HG03025 (cell line): ENCODE results near the gene KCP.

ENCODE experiments used
- ATAC-seq: cut with Tn5 transposase; IDR thresholded peaks from one replicate; pipeline ENCODE4 v1.9.1; 2021; ENCODE audit warnings: mild to moderate bottlenecking, moderate library complexity; ENCODE audit not compliant: unreplicated experiment, low FRiP score

Gene KCP

DNA sequence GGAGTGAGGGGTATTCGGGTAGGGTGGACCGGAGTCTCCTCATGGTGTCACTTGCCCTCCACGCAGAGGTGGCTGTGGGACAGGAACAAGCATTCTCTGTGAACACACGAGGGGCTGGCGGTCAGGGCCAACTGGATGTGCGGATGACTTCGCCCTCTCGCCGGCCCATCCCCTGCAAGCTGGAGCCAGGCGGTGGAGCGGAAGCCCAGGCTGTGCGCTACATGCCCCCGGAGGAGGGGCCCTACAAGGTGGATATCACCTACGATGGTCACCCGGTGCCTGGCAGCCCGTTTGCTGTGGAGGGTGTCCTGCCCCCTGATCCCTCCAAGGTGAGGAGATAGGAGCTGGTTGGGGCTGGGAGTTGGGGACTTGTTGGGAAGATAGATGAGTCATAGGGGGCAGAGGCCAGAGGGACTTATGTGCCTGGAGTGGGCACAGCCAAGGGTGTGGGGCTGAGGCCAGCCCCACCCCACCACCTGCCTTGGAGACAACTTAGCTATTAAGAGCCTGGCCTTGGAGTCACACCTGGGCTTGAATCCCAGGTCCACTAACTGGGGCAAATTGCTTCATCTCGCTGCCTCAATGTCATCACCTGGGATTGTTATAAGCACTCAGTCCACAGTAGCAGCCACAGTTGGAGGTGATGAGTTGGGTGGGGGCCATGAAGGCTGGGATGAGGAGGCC lies 66.4 kb downstream of the KCP start:
- ATAC-seq, result no peak

GRCh38 chr7:128842674-128843641 lies 67.6 kb downstream of the KCP start:
- ATAC-seq, result no peak

DNA sequence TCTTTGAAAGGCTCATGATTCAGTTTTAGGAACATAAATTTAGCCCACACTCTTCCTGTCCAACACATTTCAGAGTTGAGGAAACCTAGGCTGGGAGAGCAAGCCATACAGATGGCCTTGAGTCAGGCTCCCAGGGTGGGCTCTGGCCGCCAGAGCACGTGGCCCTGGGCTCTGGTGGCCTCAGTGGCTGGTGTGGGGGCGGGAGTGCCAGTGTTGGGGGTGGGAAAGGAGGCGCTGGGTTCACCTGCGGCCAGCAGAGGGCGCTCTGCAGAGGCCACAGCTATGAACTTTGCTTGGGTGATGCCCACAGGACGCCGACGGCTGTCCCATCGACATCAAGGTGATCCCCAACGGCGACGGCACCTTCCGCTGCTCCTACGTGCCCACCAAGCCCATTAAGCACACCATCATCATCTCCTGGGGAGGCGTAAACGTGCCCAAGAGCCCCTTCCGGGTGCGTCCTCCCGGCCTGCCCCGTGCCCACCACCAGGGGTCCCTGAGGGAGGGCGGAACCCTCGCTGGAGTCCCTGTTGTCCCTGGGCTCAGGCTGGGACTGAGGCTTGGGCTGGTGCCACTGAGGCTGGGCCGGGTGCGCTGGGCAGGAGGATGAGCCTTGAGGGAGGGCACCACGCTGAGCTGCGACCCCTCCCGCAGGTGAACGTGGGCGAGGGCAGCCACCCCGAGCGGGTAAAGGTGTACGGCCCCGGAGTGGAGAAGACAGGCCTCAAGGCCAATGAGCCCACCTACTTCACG lies 68.4 kb downstream of the KCP start:
- no peak for ATAC-seq

- no peak for ATAC-seq
Measured at GRCh38 chr7:128841171-128841690, 69.3 kb downstream of the KCP start.

GRCh38 chr7:128840326-128841170 lies 70.0 kb downstream of the KCP start:
- ATAC-seq, result no peak

GRCh38 chr7:128839751-128840177 lies 70.7 kb downstream of the KCP start:
- ATAC-seq, result no peak

DNA sequence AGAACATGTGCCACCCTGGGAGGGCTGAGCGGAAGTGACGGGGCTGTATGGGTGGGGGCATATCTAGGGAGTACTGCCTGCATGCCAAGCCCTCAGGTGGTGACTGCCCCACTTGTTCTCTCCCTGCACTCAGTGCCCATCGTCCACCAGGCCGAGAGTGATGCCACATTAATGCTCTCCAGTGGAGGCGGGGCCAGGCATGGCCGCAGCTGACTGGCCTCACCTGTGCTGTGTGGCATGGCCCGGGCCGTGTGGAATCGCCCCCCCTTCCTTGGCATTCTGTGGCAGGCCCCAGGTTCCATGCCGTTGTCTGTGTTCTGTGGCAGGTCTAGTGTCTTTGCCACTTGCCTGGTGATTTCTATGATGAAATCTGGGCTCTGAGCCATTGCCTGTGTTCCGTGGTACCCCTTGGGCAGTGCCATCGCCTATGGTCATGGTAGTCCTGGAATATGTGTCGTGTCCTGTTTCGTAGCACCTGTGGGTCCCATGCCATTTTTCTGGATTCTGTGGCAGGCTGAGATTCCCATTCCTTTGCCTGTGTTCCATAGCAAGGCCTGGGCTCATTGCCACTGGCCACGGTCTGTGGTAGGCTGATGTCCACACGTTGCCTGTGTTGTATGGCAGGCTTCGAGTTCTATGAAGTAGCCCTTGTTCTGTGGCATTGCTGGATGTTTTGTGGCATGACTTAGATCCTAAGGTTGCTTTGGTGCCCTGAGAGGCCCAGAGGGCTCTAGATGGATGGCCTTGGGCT lies 71.4 kb downstream of the KCP start:
- no peak for ATAC-seq

- ATAC-seq, result no peak
Measured at GRCh38 chr7:128838109-128838779, 72.3 kb downstream of the KCP start.

DNA sequence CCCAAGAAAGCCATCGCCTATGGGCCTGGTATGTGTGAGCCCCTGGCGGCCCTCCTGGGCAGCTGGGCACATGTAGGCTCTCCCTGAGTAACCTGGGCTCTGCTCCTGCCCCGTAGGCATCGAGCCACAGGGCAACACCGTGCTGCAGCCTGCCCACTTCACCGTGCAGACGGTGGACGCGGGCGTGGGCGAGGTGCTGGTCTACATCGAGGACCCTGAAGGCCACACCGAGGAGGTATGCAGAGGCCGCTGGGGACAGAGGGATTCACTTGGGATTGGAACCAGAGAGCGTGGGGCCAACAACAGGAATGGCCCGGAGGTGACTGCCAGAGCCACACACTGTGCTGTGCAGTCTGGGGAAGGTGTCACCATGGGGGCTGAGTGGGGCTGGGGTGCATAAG lies 73.0 kb downstream of the KCP start:
- no peak for ATAC-seq

GRCh38 chr7:128836729-128837348 lies 73.7 kb downstream of the KCP start:
- no peak for ATAC-seq

DNA sequence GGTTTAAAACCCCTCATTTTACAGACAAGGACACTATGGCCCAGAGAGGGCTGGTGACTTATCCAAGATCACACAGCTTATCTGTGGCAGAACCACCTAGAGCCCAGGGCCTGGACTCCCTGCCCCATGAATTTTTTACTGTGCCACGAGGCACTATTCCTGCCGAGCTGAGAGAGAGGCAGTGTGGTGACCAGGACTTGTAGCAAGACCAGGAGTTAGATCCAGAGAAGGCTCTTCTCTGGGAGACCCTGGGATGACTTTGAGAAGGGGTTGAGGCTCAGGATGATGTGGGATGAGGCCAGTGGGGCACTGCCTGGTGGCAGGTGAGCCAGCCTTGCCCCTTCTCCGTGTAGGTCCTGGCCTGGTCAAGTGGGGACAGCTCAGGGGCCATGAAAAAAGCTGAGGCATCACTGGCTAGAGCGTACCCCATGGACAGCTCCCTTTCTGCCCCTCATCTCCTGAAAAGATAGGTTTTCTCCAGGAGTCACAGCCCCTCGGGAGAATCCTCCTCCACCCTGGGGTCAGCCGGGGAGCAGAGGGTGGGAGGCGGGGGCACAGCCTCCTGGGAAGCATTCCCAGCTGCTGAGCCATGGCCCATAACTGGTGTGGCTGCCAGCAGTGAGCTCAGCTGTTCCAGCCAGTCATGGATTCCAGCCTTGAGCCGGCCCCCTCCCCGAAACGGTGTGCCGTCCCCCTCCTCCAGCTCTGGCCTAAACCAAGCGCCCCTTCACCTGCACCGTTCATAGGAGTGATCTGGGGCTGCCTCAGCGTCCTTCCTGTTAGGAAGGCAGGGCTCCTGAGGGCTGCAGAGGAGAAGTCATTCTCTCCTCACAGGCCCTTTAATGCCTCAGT lies 74.5 kb downstream of the KCP start:
- ATAC-seq, result no peak

DNA sequence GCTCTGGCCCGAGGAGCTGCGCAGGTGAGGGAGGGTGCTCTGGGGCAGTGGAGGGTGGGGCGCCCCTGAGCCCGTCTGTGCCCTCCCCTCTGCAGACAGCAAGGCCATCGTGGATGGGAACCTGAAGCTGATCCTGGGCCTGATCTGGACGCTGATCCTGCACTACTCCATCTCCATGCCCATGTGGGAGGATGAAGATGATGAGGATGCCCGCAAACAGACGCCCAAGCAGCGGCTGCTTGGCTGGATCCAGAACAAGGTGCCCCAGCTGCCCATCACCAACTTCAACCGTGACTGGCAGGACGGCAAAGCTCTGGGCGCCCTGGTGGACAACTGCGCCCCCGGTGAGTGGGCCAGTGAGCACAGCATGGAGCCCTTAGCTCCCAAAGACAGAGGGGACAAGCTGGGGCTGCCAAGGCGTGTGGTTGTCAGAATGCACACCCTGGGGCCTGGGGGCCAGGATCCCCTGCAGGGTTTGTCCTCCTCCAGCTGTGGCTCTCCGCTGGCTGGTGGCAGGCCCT lies 75.2 kb downstream of the KCP start:
- ATAC-seq, result no peak

- ATAC-seq, result no peak
Measured at GRCh38 chr7:128833946-128834325, 76.6 kb downstream of the KCP start.

DNA sequence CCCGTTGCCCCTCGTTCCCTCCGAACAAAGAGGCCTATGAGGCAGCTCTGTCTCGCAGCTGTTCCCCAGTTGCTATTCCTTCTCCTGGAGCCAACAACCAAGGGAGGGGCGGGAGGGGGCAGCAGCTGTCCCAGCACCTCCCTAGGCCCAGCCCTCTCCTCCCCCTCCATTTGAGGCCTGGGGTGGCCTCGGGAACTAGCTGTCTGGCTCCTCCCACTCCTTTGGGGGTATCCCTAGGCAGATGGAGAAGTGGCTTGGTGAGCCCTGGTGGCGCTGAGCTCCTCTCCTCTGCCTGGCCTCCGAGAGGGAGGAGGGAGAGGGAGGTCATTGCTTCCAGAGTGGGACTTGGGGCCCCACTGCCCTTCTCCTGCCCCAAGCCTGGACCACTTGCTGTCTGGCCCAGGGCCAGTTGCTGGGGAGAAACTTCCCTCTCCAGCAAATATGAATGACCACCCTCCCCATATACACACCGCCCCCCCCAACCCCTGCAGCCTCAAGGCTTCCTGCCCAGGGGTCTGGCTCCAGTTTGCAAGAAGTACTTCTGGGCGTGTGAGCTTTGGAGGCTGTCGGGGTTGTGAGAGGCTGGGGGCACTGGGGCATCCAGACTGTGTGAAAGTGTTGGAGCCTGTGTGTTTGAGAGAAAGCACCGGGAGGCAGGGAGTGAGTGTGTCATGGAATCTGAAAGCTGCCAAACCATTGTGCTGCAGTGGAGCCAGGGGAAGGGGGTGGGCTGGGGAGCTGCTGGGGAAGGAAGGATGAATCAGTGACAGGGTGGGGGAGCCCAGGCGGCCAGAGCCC lies 77.2 kb downstream of the KCP start:
- no peak for ATAC-seq

DNA sequence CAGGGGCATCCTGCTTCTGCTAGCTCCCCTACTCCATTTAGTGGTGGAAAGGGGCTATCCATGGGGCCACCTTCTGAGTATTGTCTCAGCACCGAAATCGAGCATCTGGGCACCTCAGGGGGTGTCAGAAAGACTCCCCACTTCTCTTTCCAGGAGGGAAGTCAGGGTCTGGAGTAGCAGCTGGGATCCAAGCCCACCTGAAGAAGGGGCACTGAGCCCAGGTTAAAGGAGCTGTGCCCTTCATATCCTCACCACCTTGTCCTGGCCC lies 77.7 kb downstream of the KCP start:
- ATAC-seq, result no peak

- no peak for ATAC-seq
Measured at GRCh38 chr7:128831994-128832879, 78.3 kb downstream of the KCP start.
